ENCODE measurements around the gene KLK10.

DNA sequence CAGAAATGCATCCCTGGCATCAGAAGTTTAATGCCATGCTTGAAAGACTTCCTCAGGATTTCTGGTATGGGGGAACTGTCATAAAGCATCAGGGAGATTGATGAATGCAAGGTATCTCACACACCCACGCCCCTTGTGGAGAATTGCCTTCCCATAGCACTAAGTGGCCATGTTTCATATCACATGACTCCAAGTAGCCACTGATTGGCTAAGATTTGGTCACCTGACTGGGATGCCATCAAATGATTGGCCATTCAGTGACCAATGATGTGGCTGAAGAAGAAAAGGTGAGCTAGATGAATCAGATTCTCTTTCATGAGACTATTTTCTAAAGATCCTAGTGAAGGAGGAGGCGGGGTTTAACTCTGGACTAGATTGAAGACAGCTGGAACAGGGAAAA, 25.4 kb downstream of the KLK10 start:
- TF ChIP-seq, protein P1, sequence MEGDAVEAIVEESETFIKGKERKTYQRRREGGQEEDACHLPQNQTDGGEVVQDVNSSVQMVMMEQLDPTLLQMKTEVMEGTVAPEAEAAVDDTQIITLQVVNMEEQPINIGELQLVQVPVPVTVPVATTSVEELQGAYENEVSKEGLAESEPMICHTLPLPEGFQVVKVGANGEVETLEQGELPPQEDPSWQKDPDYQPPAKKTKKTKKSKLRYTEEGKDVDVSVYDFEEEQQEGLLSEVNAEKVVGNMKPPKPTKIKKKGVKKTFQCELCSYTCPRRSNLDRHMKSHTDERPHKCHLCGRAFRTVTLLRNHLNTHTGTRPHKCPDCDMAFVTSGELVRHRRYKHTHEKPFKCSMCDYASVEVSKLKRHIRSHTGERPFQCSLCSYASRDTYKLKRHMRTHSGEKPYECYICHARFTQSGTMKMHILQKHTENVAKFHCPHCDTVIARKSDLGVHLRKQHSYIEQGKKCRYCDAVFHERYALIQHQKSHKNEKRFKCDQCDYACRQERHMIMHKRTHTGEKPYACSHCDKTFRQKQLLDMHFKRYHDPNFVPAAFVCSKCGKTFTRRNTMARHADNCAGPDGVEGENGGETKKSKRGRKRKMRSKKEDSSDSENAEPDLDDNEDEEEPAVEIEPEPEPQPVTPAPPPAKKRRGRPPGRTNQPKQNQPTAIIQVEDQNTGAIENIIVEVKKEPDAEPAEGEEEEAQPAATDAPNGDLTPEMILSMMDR (IDR thresholded peaks at IDR 0.05; ENCODE audit: low read depth, low read length), result no peak
- no peak for TF ChIP-seq EZH2phosphoT487 (IDR thresholded peaks at IDR 0.05; ENCODE audit: low read depth)
